ENCODE results near the gene FARSA. TPM values are rescaled to one million over a fixed set of nuclear protein-coding genes. Genes with fewer than 3 reads are reported as not detected.
"Not testable (repeated sequence)": the region's sequence is repeated elsewhere in the genome, so short reads cannot be mapped to it uniquely, and the experiment has no call there.

The FARSA gene
- 59.7 and 92.6 TPM in 2 replicates for total RNA-seq (2014; rRNA removed; shearing (Covaris generic); ENCODE audit: low replicate concordance)

DNA sequence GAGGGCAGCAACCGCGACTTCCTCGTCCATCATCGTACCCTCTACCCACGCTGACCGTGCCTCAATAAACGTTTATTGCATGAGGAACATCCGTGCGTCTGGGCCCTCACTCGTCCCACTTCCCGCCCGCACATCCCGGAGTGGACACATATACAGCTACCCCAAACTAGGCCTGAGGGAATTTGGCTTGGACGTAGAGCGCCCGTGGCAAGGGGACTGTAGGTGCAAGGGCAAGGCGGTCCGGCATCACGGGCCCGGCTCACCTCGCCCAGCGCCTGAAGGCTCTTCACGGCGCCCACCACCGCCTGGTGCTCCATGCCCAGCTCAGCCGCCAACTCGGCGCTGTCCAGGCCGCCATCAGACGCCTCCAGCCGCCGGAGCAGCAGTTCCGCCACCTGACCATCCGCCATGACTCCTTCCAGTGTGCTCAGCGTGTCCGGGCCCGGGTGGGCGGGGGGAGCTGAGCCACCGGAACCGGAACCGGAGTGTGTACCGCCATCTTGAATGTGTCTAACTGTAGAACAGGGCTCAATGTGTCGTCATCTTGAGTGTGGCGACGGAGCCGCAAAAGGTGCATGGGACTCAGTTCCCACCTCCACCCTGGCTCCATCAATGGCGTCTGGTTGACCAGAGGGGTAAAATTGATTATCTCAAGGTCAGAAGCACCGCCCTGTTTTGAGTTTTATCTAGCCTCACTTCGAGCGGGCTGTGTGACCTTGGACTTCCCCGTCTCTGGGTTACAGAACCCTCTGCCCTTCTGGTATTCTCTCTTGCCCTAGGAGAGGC lies at the start of gene FARSA:
FARSA (minus strand) TSS at position 425 of the 786 bp plus-strand sequence; CDS start at position 410, 15 bp downstream.
- peaks cover 10% of the 10 kb centered on the region; the same call in 1 of the 2 replicates for H4K20me1 ChIP-seq (ENCODE audit: insufficient read depth, low read depth, low read length)
- H2AFZ ChIP-seq (ENCODE audit: low read length): peak within 1 kb of the TSS; percentile 74; the same call in 1 of the 2 replicates
- H3K27ac ChIP-seq (ENCODE audit: low read length): peak within 1 kb of the TSS; percentile 39; the same call in 1 of the 2 replicates
- peaks cover 31% of the 10 kb centered on the region for H3K4me1 ChIP-seq (ENCODE audit: low read length)
- no peaks in the 10 kb centered on the region for H3K9me3 ChIP-seq (ENCODE audit: low read length)
- H3K36me3 ChIP-seq (ENCODE audit: insufficient read depth, low read length): peaks cover 24% of the 10 kb centered on the region
- no peaks in the 10 kb centered on the region for H3K27me3 ChIP-seq (ENCODE audit: low read length)
- peak within 1 kb of the TSS; percentile 91 for H3K4me2 ChIP-seq (ENCODE audit: low read depth, low read length, poor library complexity, severe bottlenecking)
- H3K9ac ChIP-seq (ENCODE audit: low read length): peak within 1 kb of the TSS; percentile 81
- peak within 1 kb of the TSS; percentile 81 for H3K4me3 ChIP-seq (ENCODE audit: low read length)
- H3K79me2 ChIP-seq (ENCODE audit: low read length): peaks cover 38% of the 10 kb centered on the region
- H3K9me2 ChIP-seq (replicated peaks; ENCODE audit: insufficient read depth, low read length): no peaks in the 10 kb centered on the region
- peak; percentile 97 for DNase-seq

GRCh38 chr19:12983091-12983490 lies 49.6 kb upstream of the FARSA start:
- no peak overlapping the region for H3K9ac ChIP-seq (ENCODE audit: low read length)
- no peaks in the 10 kb centered on the region for H3K79me2 ChIP-seq (ENCODE audit: low read length)
- peak overlapping the region; percentile 54 for H3K4me2 ChIP-seq (ENCODE audit: low read depth, low read length, poor library complexity, severe bottlenecking)
- H3K9me3 ChIP-seq (ENCODE audit: low read length): no peaks in the 10 kb centered on the region
- no peaks in the 10 kb centered on the region for H4K20me1 ChIP-seq (ENCODE audit: insufficient read depth, low read depth, low read length)
- DNase-seq: no peak
- H2AFZ ChIP-seq (ENCODE audit: low read length): no peak overlapping the region
- H3K27me3 ChIP-seq (ENCODE audit: low read length): no peaks in the 10 kb centered on the region
- no peaks in the 10 kb centered on the region for H3K36me3 ChIP-seq (ENCODE audit: insufficient read depth, low read length)
- H3K27ac ChIP-seq (ENCODE audit: low read length): no peak overlapping the region
- peak overlapping the region; percentile 51; the same call in 1 of the 2 replicates for H3K4me3 ChIP-seq (ENCODE audit: low read length)
- no peaks in the 10 kb centered on the region for H3K9me2 ChIP-seq (replicated peaks; ENCODE audit: insufficient read depth, low read length)
- peaks cover 5% of the 10 kb centered on the region for H3K4me1 ChIP-seq (ENCODE audit: low read length)

DNA sequence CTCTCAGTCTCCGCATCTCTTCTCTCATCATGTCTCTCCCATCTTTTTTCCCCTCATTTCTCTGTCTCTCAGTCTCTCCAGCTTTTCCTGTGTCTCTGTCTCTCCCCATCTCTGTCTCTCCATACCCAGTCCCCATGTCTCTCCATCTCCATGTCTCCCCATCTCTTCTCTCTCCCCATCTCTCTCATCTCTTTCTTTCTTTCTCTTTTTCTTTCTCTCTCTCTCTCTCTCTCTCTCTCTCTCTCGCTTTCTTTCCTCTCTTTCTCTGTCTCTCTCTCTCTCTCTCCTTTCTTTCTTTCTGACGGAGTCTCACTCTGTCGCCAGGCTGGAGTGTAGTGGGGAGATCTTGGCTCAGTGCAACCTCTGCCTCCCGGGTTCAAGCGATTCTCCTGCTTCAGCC lies 49.1 kb upstream of the FARSA start:
- Histone ChIP-seq H3K79me2 (ENCODE audit: low read length) (no peaks in the 10 kb centered on the region), H4K20me1 (ENCODE audit: insufficient read depth, low read depth, low read length) (no peaks in the 10 kb centered on the region), H2AFZ (ENCODE audit: low read length) (no peak overlapping the region), H3K4me1 (ENCODE audit: low read length) (peaks cover 5% of the 10 kb centered on the region), H3K9ac (ENCODE audit: low read length) (no peak overlapping the region), H3K27ac (ENCODE audit: low read length) (no peak overlapping the region), H3K4me3 (ENCODE audit: low read length) (no peak overlapping the region), H3K9me3 (ENCODE audit: low read length) (no peaks in the 10 kb centered on the region), H3K27me3 (ENCODE audit: low read length) (no peaks in the 10 kb centered on the region), H3K4me2 (ENCODE audit: low read depth, low read length, poor library complexity, severe bottlenecking) (no peak overlapping the region), H3K9me2 (replicated peaks; ENCODE audit: insufficient read depth, low read length) (no peaks in the 10 kb centered on the region), H3K36me3 (ENCODE audit: insufficient read depth, low read length) (no peaks in the 10 kb centered on the region)
- DNase-seq: no peak

DNA sequence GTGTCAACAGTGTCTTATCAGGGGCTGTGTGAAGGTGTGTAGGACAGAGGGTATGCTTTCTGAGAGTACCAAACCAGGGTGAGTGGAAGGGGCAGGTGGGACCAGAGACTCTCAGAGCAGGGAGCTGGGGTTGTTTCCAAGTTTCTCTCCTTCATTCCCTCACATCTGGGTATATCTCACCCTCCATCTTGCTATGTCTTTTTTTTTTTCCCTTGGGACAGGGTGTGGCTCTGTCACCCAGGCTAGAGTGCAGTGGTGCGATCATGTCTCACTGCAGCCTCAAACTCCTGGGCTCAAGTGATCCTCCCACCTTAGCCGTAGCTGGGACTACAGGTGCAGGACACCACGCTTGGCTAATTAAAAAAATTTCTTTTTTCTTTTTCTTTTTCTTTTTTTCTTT lies 46.5 kb upstream of the FARSA start:
- H3K9me2 ChIP-seq (replicated peaks; ENCODE audit: insufficient read depth, low read length): no peaks in the 10 kb centered on the region
- H2AFZ ChIP-seq (ENCODE audit: low read length): no peak overlapping the region
- no peak overlapping the region for H3K4me2 ChIP-seq (ENCODE audit: low read depth, low read length, poor library complexity, severe bottlenecking)
- H3K36me3 ChIP-seq (ENCODE audit: insufficient read depth, low read length): no peaks in the 10 kb centered on the region
- H3K4me1 ChIP-seq (ENCODE audit: low read length): peaks cover 5% of the 10 kb centered on the region
- H3K9me3 ChIP-seq (ENCODE audit: low read length): no peaks in the 10 kb centered on the region
- no peak overlapping the region for H3K27ac ChIP-seq (ENCODE audit: low read length)
- H3K79me2 ChIP-seq (ENCODE audit: low read length): no peaks in the 10 kb centered on the region
- no peak overlapping the region for H3K9ac ChIP-seq (ENCODE audit: low read length)
- H4K20me1 ChIP-seq (ENCODE audit: insufficient read depth, low read depth, low read length): no peaks in the 10 kb centered on the region
- no peak overlapping the region for H3K4me3 ChIP-seq (ENCODE audit: low read length)
- no peaks in the 10 kb centered on the region for H3K27me3 ChIP-seq (ENCODE audit: low read length)
- DNase-seq: no peak

DNA sequence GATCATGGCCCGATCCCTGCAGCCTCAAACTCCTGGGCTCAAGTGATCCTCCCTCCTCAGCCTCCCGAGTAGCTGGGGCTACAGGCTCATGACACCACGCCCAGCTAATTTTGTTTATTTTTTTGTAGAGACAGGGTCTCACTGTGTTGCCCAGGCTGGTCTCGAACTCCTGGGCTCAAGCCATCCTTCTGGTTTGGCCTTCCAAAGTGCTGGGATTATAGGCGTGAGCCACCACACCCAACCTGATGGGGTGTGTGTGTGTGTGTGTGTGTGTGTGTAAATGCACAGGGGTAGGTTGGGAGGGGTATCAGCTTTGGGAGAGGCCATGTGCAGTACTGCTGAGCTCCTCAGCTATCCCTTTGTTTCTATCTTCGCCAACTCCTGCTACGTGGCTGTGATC lies 42.6 kb upstream of the FARSA start:
- H3K4me1 ChIP-seq (ENCODE audit: low read length); H2AFZ ChIP-seq (ENCODE audit: low read length); H3K27me3 ChIP-seq (ENCODE audit: low read length); H3K4me3 ChIP-seq (ENCODE audit: low read length); H3K27ac ChIP-seq (ENCODE audit: low read length); H3K9me3 ChIP-seq (ENCODE audit: low read length); H3K36me3 ChIP-seq (ENCODE audit: insufficient read depth, low read length); H4K20me1 ChIP-seq (ENCODE audit: insufficient read depth, low read depth, low read length); H3K79me2 ChIP-seq (ENCODE audit: low read length); DNase-seq; H3K9me2 ChIP-seq (replicated peaks; ENCODE audit: insufficient read depth, low read length); H3K9ac ChIP-seq (ENCODE audit: low read length); H3K4me2 ChIP-seq (ENCODE audit: low read depth, low read length, poor library complexity, severe bottlenecking): not testable (repeated sequence)

DNA sequence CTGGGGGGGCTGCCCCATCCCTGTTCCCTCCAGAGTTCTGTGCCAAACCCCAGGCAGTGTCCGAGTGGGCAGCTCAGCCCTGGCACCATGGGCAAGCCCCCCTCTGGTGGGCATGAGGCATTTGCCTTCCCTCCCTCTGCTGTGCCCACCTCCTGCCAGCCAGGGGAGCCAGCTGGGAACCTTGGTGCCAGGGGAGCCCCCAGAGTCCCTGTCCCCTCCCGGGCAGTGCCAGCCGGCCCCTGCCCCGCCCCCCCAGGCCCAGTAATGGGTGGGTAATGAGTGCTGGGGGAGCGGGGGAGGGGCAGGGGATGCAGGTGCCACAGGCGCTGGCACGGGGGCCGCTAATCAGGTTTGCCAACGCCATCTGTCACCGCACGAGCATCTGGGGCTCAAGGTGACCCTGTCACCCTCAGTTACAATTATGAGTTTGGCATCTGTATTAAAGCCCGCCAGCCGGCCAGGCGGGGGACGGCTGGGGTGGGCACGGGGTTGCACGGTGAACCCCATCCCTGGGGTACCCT lies 41.8 kb upstream of the FARSA start:
- Histone ChIP-seq H3K9ac (ENCODE audit: low read length) (no peak overlapping the region), H3K9me2 (replicated peaks; ENCODE audit: insufficient read depth, low read length) (no peaks in the 10 kb centered on the region)
- no peak for DNase-seq

DNA sequence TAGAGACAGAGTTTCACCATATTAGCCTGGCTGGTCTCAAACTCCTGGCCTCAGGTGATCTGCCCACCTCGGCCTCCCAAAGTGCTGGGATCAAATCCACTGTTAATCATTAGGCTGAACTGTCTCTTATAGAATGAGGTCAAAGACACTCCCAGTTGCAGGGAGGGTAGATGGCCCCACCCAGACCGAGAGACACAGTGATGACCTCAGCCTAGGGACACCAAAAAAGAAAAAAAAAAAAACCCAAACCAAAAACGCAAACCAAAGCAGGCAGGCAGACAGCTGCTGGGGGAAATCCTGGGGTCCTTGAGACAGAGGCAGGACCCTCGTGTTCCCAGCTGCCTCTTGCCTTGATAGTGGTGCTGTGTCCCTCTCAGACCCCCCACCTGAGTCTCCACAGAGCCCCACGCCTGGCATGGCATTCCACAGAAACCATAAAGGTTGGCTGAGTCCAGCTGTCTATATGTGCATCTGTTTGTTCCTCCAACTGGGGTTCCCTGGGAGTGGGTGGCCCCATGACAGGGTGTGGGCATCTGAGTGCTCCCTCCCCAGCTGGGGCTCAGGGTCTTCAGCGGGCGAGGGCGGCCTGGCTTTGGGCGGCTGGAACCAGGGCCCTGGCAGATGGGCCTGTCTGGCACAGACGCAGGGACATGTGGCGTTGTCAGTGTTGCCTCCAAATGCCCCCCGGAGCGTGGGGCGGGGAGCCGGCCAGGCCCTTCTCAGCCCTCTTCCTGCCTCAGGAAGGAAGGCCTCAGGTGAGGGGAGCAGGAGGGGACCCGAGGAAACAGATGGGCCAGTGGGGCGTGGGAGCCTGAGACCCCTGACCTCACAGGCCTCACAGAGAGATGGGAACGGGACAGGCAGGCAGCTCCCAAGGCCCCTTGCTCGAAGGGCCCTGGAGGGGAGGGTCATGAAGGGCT lies 41.0 kb upstream of the FARSA start:
- Histone ChIP-seq H3K4me1 (ENCODE audit: low read length) (no peaks in the 10 kb centered on the region), H3K9ac (ENCODE audit: low read length) (no peak overlapping the region), H3K27ac (ENCODE audit: low read length) (no peak overlapping the region)

More for the DNA sequence above, 41.8 kb upstream of the FARSA start:
- Histone ChIP-seq H3K4me1 (ENCODE audit: low read length) (no peaks in the 10 kb centered on the region), H3K9me3 (ENCODE audit: low read length) (no peaks in the 10 kb centered on the region), H3K79me2 (ENCODE audit: low read length) (no peaks in the 10 kb centered on the region), H4K20me1 (ENCODE audit: insufficient read depth, low read depth, low read length) (no peaks in the 10 kb centered on the region), H3K4me2 (ENCODE audit: low read depth, low read length, poor library complexity, severe bottlenecking) (no peak overlapping the region), H3K36me3 (ENCODE audit: insufficient read depth, low read length) (no peaks in the 10 kb centered on the region), H3K27me3 (ENCODE audit: low read length) (no peaks in the 10 kb centered on the region), H2AFZ (ENCODE audit: low read length) (no peak overlapping the region), H3K27ac (ENCODE audit: low read length) (no peak overlapping the region), H3K4me3 (ENCODE audit: low read length) (no peak overlapping the region)

DNA sequence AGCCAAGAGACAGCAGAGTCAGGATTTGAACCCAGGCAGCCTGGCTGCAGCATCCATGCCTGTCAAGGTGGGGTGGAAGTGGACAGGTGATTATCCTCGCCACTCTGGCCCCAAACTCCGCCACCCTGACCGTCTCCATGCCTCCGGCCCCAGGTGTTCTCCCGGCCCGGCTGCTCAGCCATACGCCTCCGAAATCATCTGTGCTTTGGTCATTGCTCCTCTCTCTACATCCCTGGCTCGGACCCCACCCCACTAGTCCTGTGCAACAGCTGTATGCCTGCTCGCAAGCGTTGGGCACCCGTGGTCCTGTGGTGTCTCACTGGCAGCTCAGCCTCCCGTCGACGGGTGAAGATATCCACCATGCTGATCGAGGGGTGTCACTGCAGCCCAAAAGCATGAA lies 39.7 kb upstream of the FARSA start:
- no peak overlapping the region for H3K4me2 ChIP-seq (ENCODE audit: low read depth, low read length, poor library complexity, severe bottlenecking)
- H3K4me3 ChIP-seq (ENCODE audit: low read length): no peak overlapping the region
- no peak overlapping the region for H3K27ac ChIP-seq (ENCODE audit: low read length)
- no peaks in the 10 kb centered on the region for H3K79me2 ChIP-seq (ENCODE audit: low read length)
- H2AFZ ChIP-seq (ENCODE audit: low read length): no peak overlapping the region
- no peak for DNase-seq
- H3K9me2 ChIP-seq (replicated peaks; ENCODE audit: insufficient read depth, low read length): no peaks in the 10 kb centered on the region
- H3K4me1 ChIP-seq (ENCODE audit: low read length): no peaks in the 10 kb centered on the region
- H3K9me3 ChIP-seq (ENCODE audit: low read length): no peaks in the 10 kb centered on the region
- H3K36me3 ChIP-seq (ENCODE audit: insufficient read depth, low read length): no peaks in the 10 kb centered on the region
- H3K9ac ChIP-seq (ENCODE audit: low read length): no peak overlapping the region
- H3K27me3 ChIP-seq (ENCODE audit: low read length): no peaks in the 10 kb centered on the region
- H4K20me1 ChIP-seq (ENCODE audit: insufficient read depth, low read depth, low read length): no peaks in the 10 kb centered on the region

More for the DNA sequence above, 41.0 kb upstream of the FARSA start:
- no peak overlapping the region for H2AFZ ChIP-seq (ENCODE audit: low read length)
- H3K79me2 ChIP-seq (ENCODE audit: low read length): no peaks in the 10 kb centered on the region
- no peaks in the 10 kb centered on the region for H3K36me3 ChIP-seq (ENCODE audit: insufficient read depth, low read length)
- no peak overlapping the region for H3K4me2 ChIP-seq (ENCODE audit: low read depth, low read length, poor library complexity, severe bottlenecking)
- no peak for DNase-seq
- no peaks in the 10 kb centered on the region for H4K20me1 ChIP-seq (ENCODE audit: insufficient read depth, low read depth, low read length)
- H3K9me3 ChIP-seq (ENCODE audit: low read length): no peaks in the 10 kb centered on the region
- H3K4me3 ChIP-seq (ENCODE audit: low read length): no peak overlapping the region
- H3K27me3 ChIP-seq (ENCODE audit: low read length): no peaks in the 10 kb centered on the region
- H3K9me2 ChIP-seq (replicated peaks; ENCODE audit: insufficient read depth, low read length): no peaks in the 10 kb centered on the region

Data from Karpas-422 (cell line).